Activated CD8-positive, alpha-beta T cell treated with anti-CD3 and anti-CD28 coated beads for 36 hours (primary cell): ENCODE data around the gene ALOX15B. TPM values are rescaled to one million over a fixed set of nuclear protein-coding genes. Genes with fewer than 3 reads are reported as not detected.
A peak's percentile ranks its signal among the peaks of the same experiment; 100 is the strongest.

Experiments
- ATAC-seq: fragments of 200-7000 bp; cut with Tn5 transposase; one replicate; pipeline ENCODE4 v1.10.0; 2021; ENCODE audit warnings: mild to moderate bottlenecking, moderate library complexity
- CTCF ChIA-PET: fragments of 350-600 bp; sonication (Branson Sonifier 250); formaldehyde crosslinking; loops from one replicate; lab custom pipeline; 2021; ENCODE audit warnings: antibody characterized with exemption; lab: Charles Lee
- POLR2A ChIA-PET: fragments of 350-600 bp; sonication (Branson Sonifier 250); formaldehyde crosslinking; loops from one replicate; lab custom pipeline; 2021; ENCODE audit warnings: antibody characterized with exemption; lab: Charles Lee
- DNase-seq: peaks from one replicate; pipeline ENCODE4 v3.0.0-alpha.2; 2020
- H3K27ac Mint-ChIP-seq: one replicate; pipeline ENCODE4 v1.8.0; 2021; ENCODE audit warnings: mild to moderate bottlenecking, mixed read lengths
- H3K27me3 Mint-ChIP-seq: one replicate; pipeline ENCODE4 v1.8.0; 2021; ENCODE audit warnings: mixed read lengths
- H3K36me3 Mint-ChIP-seq: one replicate; pipeline ENCODE4 v1.8.0; 2021; ENCODE audit warnings: low read depth, mixed read lengths
- H3K4me1 Mint-ChIP-seq: one replicate; pipeline ENCODE4 v1.8.0; 2021; ENCODE audit warnings: low read depth, mixed read lengths
- H3K4me3 Mint-ChIP-seq: one replicate; pipeline ENCODE4 v1.8.0; 2021; ENCODE audit warnings: mild to moderate bottlenecking, moderate library complexity, mixed read lengths
- H3K9me3 Mint-ChIP-seq: one replicate; pipeline ENCODE4 v1.8.0; 2021; ENCODE audit warnings: mixed read lengths
- CTCF ChIP-seq: fragments of 200-600 bp; IDR thresholded peaks from one replicate; pipeline ENCODE4 v1.8.0; 2022; ENCODE audit warnings: antibody characterized with exemption, mild to moderate bottlenecking
- intact Hi-C: fragments of 100-400 bp; cut with micrococcal nuclease; formaldehyde crosslinking; loops from one replicate; pipeline ENCODE4 v1.10.0; 2022
- total RNA-seq, 2 experiments: library from RNA; stranded (reverse); gene quantifications; one replicate each; pipeline ENCODE4 v1.2.3, GENCODE V29; 2021

Gene ALOX15B
- under 1 TPM in 1 of 2 experiments, not detected in 1; 0.16 TPM for total RNA-seq

GRCh38 chr17:8038954-8039610 lies at the start of gene ALOX15B:
Gene ALOX15B (plus strand): TSS chr17:8039059. CDS start chr17:8039156, 97 bp downstream.
- Mint-ChIP-seq H3K4me1 (peaks cover 4% of the 10 kb centered on the region), H3K36me3 (no peaks in the 10 kb centered on the region), H3K4me3 (no peak within 1 kb of the TSS), H3K27ac (no peak within 1 kb of the TSS), H3K27me3 (peaks cover 22% of the 10 kb centered on the region), H3K9me3 (no peaks in the 10 kb centered on the region)
- DNase-seq (peak; percentile 34), ATAC-seq (peak; percentile 52)
- ChIA-PET CTCF (interaction anchor here (1.0 to 4.4 kb wide), 4 partner anchors 18 to 295 kb away, joined by 3 to 65 read pairs (median 14); no protein-coding TSS in a partner anchor), POLR2A (no interaction called here)
- intact Hi-C loops = no loop called here
- TF ChIP-seq CTCF = no peak

- ATAC-seq (peak; percentile 95), DNase-seq (peak; percentile 96)
- TF ChIP-seq CTCF = peak; percentile 84
- peak overlapping the region; percentile 73 for H3K4me3 Mint-ChIP-seq
- no peaks in the 10 kb centered on the region for H3K36me3 Mint-ChIP-seq
- H3K27me3 Mint-ChIP-seq = no peaks in the 10 kb centered on the region
- peak overlapping the region; percentile 92 for H3K27ac Mint-ChIP-seq
- intact Hi-C loops = loop anchor here (2.0 kb wide), 2 partner anchors 75 to 127 kb away; no protein-coding TSS in a partner anchor
- ChIA-PET POLR2A (interaction anchor here (0.7 to 1.7 kb wide), 12 partner anchors 11 to 258 kb away, joined by 3 to 21 read pairs (median 4); partner anchors contain the start of genes CHD3, CNTROB, CTC1 and RNF227), CTCF (interaction anchor here (0.6 to 11.6 kb wide), 60 partner anchors 9 to 421 kb away, joined by 3 to 214 read pairs (median 4); partner anchors contain the start of genes CNTROB, CYB5D1, GUCY2D and KCNAB3)
- no peaks in the 10 kb centered on the region for H3K9me3 Mint-ChIP-seq
- H3K4me1 Mint-ChIP-seq = peaks cover 20% of the 10 kb centered on the region
Observed at GRCh38 chr17:7989781-7990655, 48.8 kb upstream of the ALOX15B start.

GRCh38 chr17:7992516-7992915 lies 46.3 kb upstream of the ALOX15B start:
- H3K4me3 Mint-ChIP-seq = no peak overlapping the region
- H3K4me1 Mint-ChIP-seq = peaks cover 27% of the 10 kb centered on the region
- no peak overlapping the region for H3K27ac Mint-ChIP-seq
- no peak for DNase-seq
- intact Hi-C loops = no loop called here
- no peaks in the 10 kb centered on the region for H3K36me3 Mint-ChIP-seq
- ChIA-PET CTCF (interaction anchor here (0.6 to 11.6 kb wide), 13 partner anchors 9 to 249 kb away, joined by 3 to 214 read pairs (median 4); partner anchors contain the start of gene RNF227), POLR2A (interaction anchor here (1.1 to 1.9 kb wide), 2 partner anchors 76 to 80 kb away, joined by 3 to 5 read pairs; partner anchors contain the start of gene RNF227)
- H3K9me3 Mint-ChIP-seq = no peaks in the 10 kb centered on the region
- peaks cover 2% of the 10 kb centered on the region for H3K27me3 Mint-ChIP-seq
- TF ChIP-seq CTCF = no peak
- ATAC-seq = no peak

GRCh38 chr17:7992924-7993323 lies 45.9 kb upstream of the ALOX15B start:
- Mint-ChIP-seq H3K27ac (no peak overlapping the region), H3K4me3 (no peak overlapping the region), H3K36me3 (no peaks in the 10 kb centered on the region), H3K9me3 (no peaks in the 10 kb centered on the region), H3K27me3 (peaks cover 2% of the 10 kb centered on the region), H3K4me1 (peaks cover 27% of the 10 kb centered on the region)
- TF ChIP-seq CTCF = no peak
- intact Hi-C loops = no loop called here
- DNase-seq (peak; percentile 53), ATAC-seq (no peak)
- ChIA-PET CTCF (interaction anchor here (0.6 to 11.6 kb wide), 12 partner anchors 8 to 249 kb away, joined by 3 to 214 read pairs (median 4); partner anchors contain the start of gene RNF227), POLR2A (interaction anchor here (1.1 to 1.9 kb wide), 2 partner anchors 77 to 81 kb away, joined by 3 to 5 read pairs; partner anchors contain the start of gene RNF227)
